D721Med (cell line): ENCODE results near the gene TUBA4A.
A peak's percentile ranks its signal among the peaks of the same experiment; 100 is the strongest.

Experiments used
- DNase-seq: peaks from one replicate; pipeline ENCODE4 v3.0.0; 2011; ENCODE audit warnings: low spot score; ENCODE audit not compliant: insufficient read length
- FAIRE-seq: peaks from 2 replicates; lab custom pipeline; 2011; peaks lifted over from hg19 to GRCh38; lab: Jason Lieb, UNC
- CTCF ChIP-seq: IDR thresholded peaks from 2 replicates; pipeline ENCODE4 v1.5.1; 2012; ENCODE audit warnings: mild to moderate bottlenecking, control low read depth; ENCODE audit not compliant: insufficient read depth; ENCODE audit errors: missing control alignments

Gene TUBA4A

GRCh38 chr2:219209236-219210195, 44.2 kb downstream of the TUBA4A start:
- TF ChIP-seq CTCF: no peak
- FAIRE-seq (no peak), DNase-seq (no peak)

GRCh38 chr2:219207884-219208740, 45.6 kb downstream of the TUBA4A start:
- DNase-seq: no peak
- no peak for TF ChIP-seq CTCF
- FAIRE-seq: no peak

GRCh38 chr2:219207134-219207883, 46.4 kb downstream of the TUBA4A start:
- DNase-seq (no peak), FAIRE-seq (no peak)
- no peak for TF ChIP-seq CTCF

- peak; percentile 94 for DNase-seq
- no peak for FAIRE-seq
- TF ChIP-seq CTCF: no peak
Measured at GRCh38 chr2:219206328-219207133, 47.2 kb downstream of the TUBA4A start, which contains the start of gene ZFAND2B. Gene ZFAND2B, plus strand, starts transcription at chr2:219206782. Its CDS starts 206 bp downstream, at chr2:219206988.

- FAIRE-seq: no peak
- no peak for TF ChIP-seq CTCF
- DNase-seq: no peak
Measured at GRCh38 chr2:219205981-219206327, 47.8 kb downstream of the TUBA4A start.

GRCh38 chr2:219205165-219205538, 48.6 kb downstream of the TUBA4A start:
- DNase-seq (no peak), FAIRE-seq (no peak)
- no peak for TF ChIP-seq CTCF
